ENCODE data around the gene ZNF711.
"Not testable (repeated sequence)": the region's sequence is repeated elsewhere in the genome, so short reads cannot be mapped to it uniquely, and the experiment has no call there.

The ZNF711 gene

DNA sequence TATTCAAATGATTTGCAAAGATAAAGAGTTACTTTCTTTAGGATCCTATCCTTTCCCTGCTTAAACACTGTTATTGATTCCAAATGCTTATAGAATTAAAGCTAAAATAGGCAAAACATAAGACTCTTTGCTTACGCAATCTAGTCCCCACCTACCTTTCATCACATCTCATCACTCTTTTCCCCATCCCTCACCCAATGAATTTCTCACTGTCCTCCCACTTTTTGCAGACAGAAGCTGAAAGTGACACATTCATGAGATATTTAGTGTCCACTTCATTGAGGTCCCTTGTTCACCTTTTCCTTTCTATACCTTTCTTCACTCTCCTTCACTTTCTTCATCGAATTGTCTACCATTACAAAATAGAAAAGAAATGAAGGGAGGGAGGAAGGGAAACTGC lies 636 bp upstream of the ZNF711 start:
- peak; percentile 7 for DNase-seq (ENCODE audit: low spot score)

GRCh38 chrX:85244450-85245211 lies 840 bp downstream of the ZNF711 start:
- peak; percentile 28 for DNase-seq (ENCODE audit: low spot score)
- TF ChIP-seq, protein P1, sequence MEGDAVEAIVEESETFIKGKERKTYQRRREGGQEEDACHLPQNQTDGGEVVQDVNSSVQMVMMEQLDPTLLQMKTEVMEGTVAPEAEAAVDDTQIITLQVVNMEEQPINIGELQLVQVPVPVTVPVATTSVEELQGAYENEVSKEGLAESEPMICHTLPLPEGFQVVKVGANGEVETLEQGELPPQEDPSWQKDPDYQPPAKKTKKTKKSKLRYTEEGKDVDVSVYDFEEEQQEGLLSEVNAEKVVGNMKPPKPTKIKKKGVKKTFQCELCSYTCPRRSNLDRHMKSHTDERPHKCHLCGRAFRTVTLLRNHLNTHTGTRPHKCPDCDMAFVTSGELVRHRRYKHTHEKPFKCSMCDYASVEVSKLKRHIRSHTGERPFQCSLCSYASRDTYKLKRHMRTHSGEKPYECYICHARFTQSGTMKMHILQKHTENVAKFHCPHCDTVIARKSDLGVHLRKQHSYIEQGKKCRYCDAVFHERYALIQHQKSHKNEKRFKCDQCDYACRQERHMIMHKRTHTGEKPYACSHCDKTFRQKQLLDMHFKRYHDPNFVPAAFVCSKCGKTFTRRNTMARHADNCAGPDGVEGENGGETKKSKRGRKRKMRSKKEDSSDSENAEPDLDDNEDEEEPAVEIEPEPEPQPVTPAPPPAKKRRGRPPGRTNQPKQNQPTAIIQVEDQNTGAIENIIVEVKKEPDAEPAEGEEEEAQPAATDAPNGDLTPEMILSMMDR (IDR thresholded peaks at IDR 0.05; ENCODE audit: extremely low read depth, missing control alignments) = no peak

More for the DNA sequence above, 636 bp upstream of the ZNF711 start:
- TF ChIP-seq, protein P1 (IDR thresholded peaks at IDR 0.05; ENCODE audit: extremely low read depth, missing control alignments) = no peak

- not testable (repeated sequence) for DNase-seq (ENCODE audit: low spot score)
These were observed 41.5 kb downstream of the ZNF711 start for GRCh38 chrX:85285286-85285685.

- no peak for DNase-seq (ENCODE audit: low spot score)
- TF ChIP-seq, protein P1 (IDR thresholded peaks at IDR 0.05; ENCODE audit: extremely low read depth, missing control alignments) = no peak
These were observed 45.4 kb downstream of the ZNF711 start for GRCh38 chrX:85288992-85289723.

GRCh38 chrX:85303544-85303943 lies 59.8 kb downstream of the ZNF711 start:
- DNase-seq (ENCODE audit: low spot score) = no peak
- TF ChIP-seq, protein P1 (IDR thresholded peaks at IDR 0.05; ENCODE audit: extremely low read depth, missing control alignments) = no peak

DNA sequence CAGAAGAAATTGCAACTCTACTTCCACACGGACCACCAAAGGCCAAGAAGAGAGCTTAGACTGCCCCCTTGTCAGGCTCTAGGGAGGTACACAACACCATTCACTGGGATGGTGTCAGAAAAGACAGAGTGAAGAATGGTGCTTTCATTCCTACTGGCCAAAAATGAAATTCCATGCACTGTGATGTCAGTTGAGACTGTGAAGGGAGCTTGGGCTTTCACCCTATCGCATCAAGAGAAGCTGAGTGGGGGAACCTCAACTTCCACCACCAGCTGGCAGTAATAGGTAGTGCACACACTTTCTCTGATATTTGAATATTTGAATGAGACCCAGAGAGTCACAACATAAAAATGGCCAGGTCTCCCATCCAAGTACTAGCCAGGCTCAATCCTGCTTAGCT lies 65.9 kb downstream of the ZNF711 start:
- no peak for DNase-seq (ENCODE audit: low spot score)
- TF ChIP-seq, protein P1 (IDR thresholded peaks at IDR 0.05; ENCODE audit: extremely low read depth, missing control alignments) = no peak

DNA sequence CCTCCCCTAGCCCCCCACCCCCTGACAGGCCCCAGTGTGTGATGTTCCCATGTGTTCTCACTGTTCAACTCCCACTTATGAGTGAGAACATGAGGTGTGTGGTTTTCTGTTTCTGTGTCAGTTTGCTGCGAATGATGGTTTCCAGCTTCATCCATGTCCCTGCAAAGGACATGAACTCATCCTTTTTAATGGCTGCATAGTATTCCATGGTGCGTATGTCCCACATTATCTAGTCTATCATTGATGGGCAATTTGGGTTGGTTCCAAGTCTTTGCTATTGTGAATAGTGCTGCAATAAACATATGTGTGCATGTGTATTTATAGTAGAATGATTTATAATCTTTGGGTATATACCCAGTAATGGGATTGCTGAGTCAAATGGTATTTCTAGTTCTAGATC lies 67.6 kb downstream of the ZNF711 start:
- not testable (repeated sequence) for DNase-seq (ENCODE audit: low spot score)
